Measurements from ENCODE around the gene LDHA. TPM values are rescaled to one million over a fixed set of nuclear protein-coding genes. Genes with fewer than 3 reads are reported as not detected.

The LDHA gene
- total RNA-seq (2014; rRNA removed; shearing (Covaris generic)) (2,432 and 2,912 TPM in 2 replicates), polyA plus RNA-seq (2016; fragmentation: Nextera tagmentation; extraction: Ambion mirVana) (5,221 and 5,406 TPM in 2 replicates)

GRCh38 chr11:18394275-18394927, at the start of gene LDHA:
LDHA (plus strand) TSS chr11:18394563; CDS start chr11:18396843, 2,280 bp downstream.
- Histone ChIP-seq H3K9me2 (ENCODE audit: insufficient read depth) (no peaks in the 10 kb centered on the region), H3K4me3 (peak within 1 kb of the TSS; percentile 100), H3K4me1 (ENCODE audit: insufficient read depth) (peaks cover 46% of the 10 kb centered on the region), H3K9ac (peak within 1 kb of the TSS; percentile 100), H4K20me1 (ENCODE audit: insufficient read depth) (peaks cover 30% of the 10 kb centered on the region), H3K9me3 (ENCODE audit: low read depth) (no peaks in the 10 kb centered on the region), H3F3A (ENCODE audit: insufficient read depth) (peaks cover 70% of the 10 kb centered on the region), H3K27ac (peak within 1 kb of the TSS; percentile 97), H3K4me2 (ENCODE audit: unreplicated experiment) (peak within 1 kb of the TSS; percentile 96), H3K27me3 (replicated peaks; ENCODE audit: insufficient read depth) (no peaks in the 10 kb centered on the region), H3K36me3 (ENCODE audit: low read depth) (peaks cover 37% of the 10 kb centered on the region), H2AFZ (peak within 1 kb of the TSS; percentile 56), H3K79me2 (ENCODE audit: insufficient read depth) (peaks cover 54% of the 10 kb centered on the region)
- DNase-seq, result peak; percentile 100
- in situ Hi-C loops (cut with MboI), result loop anchor here (5.0 kb wide), 1 partner anchor 42 kb away; no protein-coding TSS in a partner anchor
- WGBS, 2 experiments (ENCODE audit: low coverage in 1 of 2, low lambda C conversion rate in 2 of 2, missing lambda C conversion rate in 2 of 2), result 1 to 2% methylated on average over 55 to 57 of the region's 60 CpGs
- no peak for TF ChIP-seq EZH2phosphoT487 (IDR thresholded peaks at IDR 0.05; ENCODE audit: insufficient read depth, low read depth)

- Histone ChIP-seq H3K27ac (peak overlapping the region; percentile 92), H3K4me3 (peak overlapping the region; percentile 49), H3K9me2 (ENCODE audit: insufficient read depth) (no peaks in the 10 kb centered on the region), H2AFZ (peak overlapping the region; percentile 41), H3K9ac (peak overlapping the region; percentile 72), H3K36me3 (ENCODE audit: low read depth) (peaks cover 26% of the 10 kb centered on the region; the same call in 1 of the 2 replicates), H4K20me1 (ENCODE audit: insufficient read depth) (no peaks in the 10 kb centered on the region), H3K79me2 (ENCODE audit: insufficient read depth) (peaks cover 29% of the 10 kb centered on the region), H3K27me3 (replicated peaks; ENCODE audit: insufficient read depth) (no peaks in the 10 kb centered on the region), H3F3A (ENCODE audit: insufficient read depth) (peaks cover 50% of the 10 kb centered on the region), H3K4me1 (ENCODE audit: insufficient read depth) (peaks cover 36% of the 10 kb centered on the region), H3K9me3 (ENCODE audit: low read depth) (no peaks in the 10 kb centered on the region), H3K4me2 (ENCODE audit: unreplicated experiment) (peak overlapping the region; percentile 71)
- TF ChIP-seq EZH2 (IDR thresholded peaks at IDR 0.05; ENCODE audit: insufficient read depth, poor library complexity, severe bottlenecking) (no peak), EZH2phosphoT487 (IDR thresholded peaks at IDR 0.05; ENCODE audit: insufficient read depth, low read depth) (no peak)
- DNase-seq, result peak; percentile 91
- 0 to 3% methylated on average over 5 of the region's 5 CpGs for WGBS, 2 experiments (ENCODE audit: low coverage in 1 of 2, low lambda C conversion rate in 2 of 2, missing lambda C conversion rate in 2 of 2)
- in situ Hi-C loops (cut with MboI), result no loop called here
Measured at GRCh38 chr11:18347471-18348125, 46.8 kb upstream of the LDHA start.

DNA sequence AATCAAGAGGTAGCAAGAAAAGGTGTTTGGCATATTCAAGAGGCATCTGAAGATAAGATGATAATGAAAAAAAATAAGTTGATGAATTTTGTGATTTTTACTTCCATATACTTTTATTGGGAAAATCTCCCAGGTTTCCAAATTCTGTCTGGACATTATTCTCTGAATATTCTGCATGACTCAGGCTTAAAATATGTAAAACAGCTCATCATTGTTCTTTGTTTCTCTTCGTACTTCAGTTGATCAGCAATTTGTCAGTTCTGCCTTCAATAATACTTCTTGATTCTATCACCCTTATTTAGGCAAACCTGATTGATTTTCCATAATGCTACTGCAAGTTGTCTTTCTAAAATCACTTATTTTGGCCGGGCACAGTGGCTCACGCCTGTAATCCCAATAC, 41.8 kb upstream of the LDHA start:
- DNase-seq, result peak; percentile 71
- no peaks in the 10 kb centered on the region for H3K9me3 ChIP-seq (ENCODE audit: low read depth)
- peak overlapping the region; percentile 36 for H3K4me2 ChIP-seq (ENCODE audit: unreplicated experiment)
- H3K9me2 ChIP-seq (ENCODE audit: insufficient read depth), result no peaks in the 10 kb centered on the region
- no peak overlapping the region for H3K4me3 ChIP-seq
- H2AFZ ChIP-seq, result no peak overlapping the region
- peaks cover 36% of the 10 kb centered on the region for H3F3A ChIP-seq (ENCODE audit: insufficient read depth)
- no peak for TF ChIP-seq EZH2phosphoT487 (IDR thresholded peaks at IDR 0.05; ENCODE audit: insufficient read depth, low read depth)
- no peak for TF ChIP-seq EZH2 (IDR thresholded peaks at IDR 0.05; ENCODE audit: insufficient read depth, poor library complexity, severe bottlenecking)
- H3K4me1 ChIP-seq (ENCODE audit: insufficient read depth), result peaks cover 29% of the 10 kb centered on the region
- H3K9ac ChIP-seq, result no peak overlapping the region
- peaks cover 29% of the 10 kb centered on the region for H3K79me2 ChIP-seq (ENCODE audit: insufficient read depth)
- peaks cover 32% of the 10 kb centered on the region for H3K36me3 ChIP-seq (ENCODE audit: low read depth)
- 56 to 57% methylated on average over 3 of the region's 3 CpGs for WGBS, 2 experiments (ENCODE audit: low coverage in 1 of 2, low lambda C conversion rate in 2 of 2, missing lambda C conversion rate in 2 of 2)
- H3K27ac ChIP-seq, result peak overlapping the region; percentile 17; the same call in 1 of the 2 replicates
- in situ Hi-C loops (cut with MboI), result loop anchor here (5.0 kb wide), 1 partner anchor 40 kb away; the partner anchor contains the start of gene LDHA
- no peaks in the 10 kb centered on the region for H4K20me1 ChIP-seq (ENCODE audit: insufficient read depth)
- no peaks in the 10 kb centered on the region for H3K27me3 ChIP-seq (replicated peaks; ENCODE audit: insufficient read depth)

DNA sequence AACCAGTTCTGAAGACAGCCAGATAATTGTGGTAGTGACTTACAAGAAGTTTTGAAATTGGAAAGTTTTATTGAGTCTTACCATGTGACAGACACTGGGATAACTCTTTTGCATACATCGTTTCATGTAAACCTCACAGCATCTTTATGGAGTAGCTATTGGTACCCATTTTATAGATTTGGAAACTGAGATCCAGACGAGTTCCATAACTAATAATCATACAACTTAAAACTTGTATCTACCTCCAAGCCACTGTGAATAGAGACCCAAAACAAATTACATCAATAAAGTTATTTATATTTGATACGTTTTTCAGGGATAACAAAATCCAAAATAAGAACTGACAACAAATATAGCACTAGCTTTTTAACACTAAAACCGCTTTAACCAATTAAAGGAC, 35.7 kb upstream of the LDHA start:
- Histone ChIP-seq H3K9ac (no peak overlapping the region), H3K9me3 (ENCODE audit: low read depth) (no peaks in the 10 kb centered on the region), H3K27ac (no peak overlapping the region), H3F3A (ENCODE audit: insufficient read depth) (no peaks in the 10 kb centered on the region), H2AFZ (no peak overlapping the region), H4K20me1 (ENCODE audit: insufficient read depth) (no peaks in the 10 kb centered on the region), H3K79me2 (ENCODE audit: insufficient read depth) (no peaks in the 10 kb centered on the region), H3K4me1 (ENCODE audit: insufficient read depth) (0 out of 2 replicates have a peak, but pooled peaks cover 5% of the 10 kb centered on the region), H3K36me3 (ENCODE audit: low read depth) (peaks cover 36% of the 10 kb centered on the region), H3K27me3 (replicated peaks; ENCODE audit: insufficient read depth) (no peaks in the 10 kb centered on the region), H3K9me2 (ENCODE audit: insufficient read depth) (no peaks in the 10 kb centered on the region), H3K4me2 (ENCODE audit: unreplicated experiment) (no peak overlapping the region), H3K4me3 (no peak overlapping the region)
- TF ChIP-seq EZH2 (IDR thresholded peaks at IDR 0.05; ENCODE audit: insufficient read depth, poor library complexity, severe bottlenecking) (no peak), EZH2phosphoT487 (IDR thresholded peaks at IDR 0.05; ENCODE audit: insufficient read depth, low read depth) (no peak)
- DNase-seq, result no peak
- in situ Hi-C loops (cut with MboI), result no loop called here
- WGBS, 2 experiments (ENCODE audit: low coverage in 1 of 2, low lambda C conversion rate in 2 of 2, missing lambda C conversion rate in 2 of 2), result 87 to 93% methylated on average over 4 of the region's 4 CpGs

Measured in GM23248 (cell line).